ENCODE measurements around the gene PEX11G. TPM values are rescaled to one million over a fixed set of nuclear protein-coding genes. Genes with fewer than 3 reads are reported as not detected.

The PEX11G gene
- total and polyA plus RNA-seq, 2 of the 8 experiments (the other 6 are each of a cell fraction or from before 2014, with no cell fraction given) = 2.1 to 4.3 TPM

DNA sequence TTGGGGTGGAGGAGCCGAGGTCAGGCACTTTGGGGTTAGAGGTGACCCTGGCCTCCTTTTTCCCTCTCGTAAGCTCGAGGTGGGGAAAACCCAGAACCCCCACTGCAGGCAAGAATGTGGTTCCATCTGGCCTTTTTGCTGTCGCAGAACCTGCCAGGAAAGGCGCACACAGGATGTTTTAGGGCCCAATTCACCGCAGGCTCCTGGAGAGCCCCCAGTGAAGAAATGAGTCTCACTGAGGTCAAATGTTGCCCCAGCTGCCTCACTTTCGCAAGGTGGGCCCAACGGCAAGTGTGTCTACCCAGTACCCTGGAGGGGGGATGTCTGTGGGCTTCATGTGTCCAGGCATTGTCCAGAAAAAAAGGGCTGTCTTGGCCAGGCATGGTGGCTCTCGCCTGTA, 61.8 kb downstream of the PEX11G start:
- H3K79me1 ChIP-seq (ENCODE audit: low read depth, low read length) = peaks cover 4% of the 10 kb centered on the region
- no peaks in the 10 kb centered on the region for H3K27me3 ChIP-seq (replicated peaks in 1 of 4; ENCODE audit: control insufficient read depth in 3 of 4, extremely low read depth in 1 of 4, insufficient read depth in 3 of 4, low read length in 3 of 4)
- H3K4me3 ChIP-seq (ENCODE audit: extremely low read depth in 1 of 4, insufficient read depth in 2 of 4, low read depth in 3 of 4, low read length in 4 of 4) = no peak overlapping the region
- peaks cover 0 to 6% of the 10 kb centered on the region in 2 experiments for H4K20me1 ChIP-seq (replicated peaks in 1 of 2; ENCODE audit: control insufficient read depth in 1 of 2, insufficient read depth in 2 of 2, low read length in 2 of 2)
- no peak overlapping the region for H3K23ac ChIP-seq (ENCODE audit: insufficient read length)
- WGBS, 2 experiments (ENCODE audit: extremely low coverage in 1 of 2, insufficient coverage in 1 of 2, insufficient read length in 1 of 2, insufficient replicate concordance in 2 of 2, low coverage in 1 of 2, low lambda C conversion rate in 2 of 2, missing lambda C conversion rate in 1 of 2) = 72% methylated on average over 9 of the region's 9 CpGs; no CpG with 5 or more reads in 1 of the 2 experiments
- no peak overlapping the region for H3K4ac ChIP-seq (replicated peaks; ENCODE audit: insufficient read length, low read depth, low read length)
- ChIA-PET CTCF (ENCODE audit: partially characterized antibody) (interaction anchor here (2.7 kb wide), 1 partner anchor 60 kb away, joined by 8 read pairs; no protein-coding TSS in a partner anchor), POLR2A (ENCODE audit: partially characterized antibody) (no interaction called here)
- no peaks in the 10 kb centered on the region for H3K9me3 ChIP-seq (ENCODE audit: insufficient read depth in 2 of 2, low read depth in 1 of 2, low read length in 1 of 2)
- H3K9ac ChIP-seq (replicated peaks in 1 of 4; ENCODE audit: extremely low read depth in 1 of 4, low read depth in 3 of 4, low read length in 3 of 4) = no peak overlapping the region
- H3K4me1 ChIP-seq (replicated peaks in 1 of 4; ENCODE audit: control insufficient read depth in 3 of 4, insufficient read depth in 4 of 4, low read length in 3 of 4) = no peaks in the 10 kb centered on the region
- H3K14ac ChIP-seq (ENCODE audit: insufficient read length) = no peak overlapping the region
- no peak for DNase-seq (ENCODE audit: low read depth in 1 of 2, low spot score in 2 of 2)
- no peaks in the 10 kb centered on the region for H3K36me3 ChIP-seq (ENCODE audit: control insufficient read depth in 2 of 4, insufficient read depth in 4 of 4, low read length in 3 of 4)
- H3K23me2 ChIP-seq (ENCODE audit: low read depth, low read length) = no peaks in the 10 kb centered on the region
- no peaks in the 10 kb centered on the region for H3K79me2 ChIP-seq (ENCODE audit: control insufficient read depth in 1 of 2, insufficient read depth in 2 of 2, low read length in 2 of 2)
- H3K27ac ChIP-seq (ENCODE audit: low read depth, low read length) = no peak overlapping the region
- no peak overlapping the region for H2AFZ ChIP-seq (ENCODE audit: low read length)
- H4K5ac ChIP-seq (ENCODE audit: insufficient read length, low read depth, low read length) = no peak overlapping the region
- H2BK20ac ChIP-seq (ENCODE audit: low read length) = no peak overlapping the region
- no peak overlapping the region for H3K18ac ChIP-seq (ENCODE audit: extremely low read depth, low read length)
- H3K4me2 ChIP-seq (ENCODE audit: insufficient read depth in 1 of 2, low read depth in 2 of 2, low read length in 2 of 2) = no peak overlapping the region
- H4K91ac ChIP-seq (replicated peaks; ENCODE audit: insufficient read length, low read length) = no peak overlapping the region
- H2BK5ac ChIP-seq (ENCODE audit: low read depth, low read length) = no peak overlapping the region
- H2BK12ac ChIP-seq (ENCODE audit: low read depth, low read length) = no peak overlapping the region
- no peak overlapping the region for H2AK5ac ChIP-seq (ENCODE audit: low read depth, low read length)
- no peak overlapping the region for H2BK120ac ChIP-seq (replicated peaks; ENCODE audit: low read depth, low read length)
- no peak for FAIRE-seq
- no peak overlapping the region for H4K8ac ChIP-seq (ENCODE audit: extremely low read depth, insufficient read depth, low read length)
- no peak overlapping the region for H2BK15ac ChIP-seq (ENCODE audit: low read length)
- no peak overlapping the region for H3K56ac ChIP-seq (replicated peaks; ENCODE audit: insufficient read length, low read depth, low read length)
- TF ChIP-seq SP4 (IDR thresholded peaks at IDR 0.05; ENCODE audit: low read length) (no peak), RAD21 (IDR thresholded peaks at IDR 0.05 in 1 of 2, conservative IDR thresholded peaks at IDR 0.05 in 1 of 2; ENCODE audit: low read depth in 2 of 2, low read length in 2 of 2) (no peak), CEBPB (IDR thresholded peaks at IDR 0.05; ENCODE audit: low read depth, low read length) (no peak), CHD2 (IDR thresholded peaks at IDR 0.05; ENCODE audit: low read length) (no peak)
